ENCODE measurements around the gene RAB1A.
A peak's percentile ranks its signal among the peaks of the same experiment; 100 is the strongest.
"Not testable (repeated sequence)": the region's sequence is repeated elsewhere in the genome, so short reads cannot be mapped to it uniquely, and the experiment has no call there.

Gene RAB1A

DNA sequence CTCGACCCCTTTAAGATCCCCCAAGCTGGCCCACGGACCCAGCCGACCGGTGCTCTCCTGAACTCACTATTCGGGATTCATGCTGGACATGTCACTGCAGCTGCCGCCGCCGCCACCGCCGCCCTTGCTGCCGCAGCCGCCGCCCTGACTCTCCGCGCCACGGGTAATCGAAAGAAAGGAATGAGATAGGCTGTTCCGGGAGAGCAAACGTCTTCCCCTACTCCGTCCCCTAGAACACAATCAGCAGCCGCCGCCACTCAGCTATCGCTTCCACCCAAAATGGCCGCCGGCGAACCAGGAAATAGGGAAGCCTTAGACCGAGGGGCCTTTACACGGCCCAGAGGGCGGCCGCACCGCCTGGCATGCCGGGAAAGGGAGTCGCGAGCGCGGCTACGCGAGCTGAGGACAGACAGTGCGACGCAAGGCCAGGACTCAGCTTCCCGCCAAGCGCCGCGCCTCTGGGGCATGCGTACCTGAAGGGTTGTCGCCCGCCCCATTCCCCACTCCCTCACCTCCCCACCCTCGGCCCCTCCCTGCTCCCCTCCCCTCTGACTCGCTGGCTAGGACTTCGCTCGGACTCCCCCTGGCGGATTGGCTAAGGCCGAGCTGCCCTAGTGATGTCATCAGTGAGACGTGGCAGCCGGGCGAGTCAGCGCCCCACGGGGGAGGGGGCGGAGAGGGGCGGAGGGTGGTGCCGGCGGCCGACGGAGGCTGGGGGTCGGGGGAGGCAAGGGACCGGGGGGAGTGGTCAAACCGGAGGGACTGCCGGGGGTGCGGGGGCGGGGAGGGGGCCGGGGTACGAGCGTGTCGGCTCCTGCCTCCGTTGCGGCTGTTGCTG is at the start of gene RAB1A:
Gene RAB1A (minus strand): TSS at position 281 of the 838 bp plus-strand sequence. CDS start 191 bp downstream, at position 90.
- peak; percentile 100 for DNase-seq (ENCODE audit: low read depth)

DNA sequence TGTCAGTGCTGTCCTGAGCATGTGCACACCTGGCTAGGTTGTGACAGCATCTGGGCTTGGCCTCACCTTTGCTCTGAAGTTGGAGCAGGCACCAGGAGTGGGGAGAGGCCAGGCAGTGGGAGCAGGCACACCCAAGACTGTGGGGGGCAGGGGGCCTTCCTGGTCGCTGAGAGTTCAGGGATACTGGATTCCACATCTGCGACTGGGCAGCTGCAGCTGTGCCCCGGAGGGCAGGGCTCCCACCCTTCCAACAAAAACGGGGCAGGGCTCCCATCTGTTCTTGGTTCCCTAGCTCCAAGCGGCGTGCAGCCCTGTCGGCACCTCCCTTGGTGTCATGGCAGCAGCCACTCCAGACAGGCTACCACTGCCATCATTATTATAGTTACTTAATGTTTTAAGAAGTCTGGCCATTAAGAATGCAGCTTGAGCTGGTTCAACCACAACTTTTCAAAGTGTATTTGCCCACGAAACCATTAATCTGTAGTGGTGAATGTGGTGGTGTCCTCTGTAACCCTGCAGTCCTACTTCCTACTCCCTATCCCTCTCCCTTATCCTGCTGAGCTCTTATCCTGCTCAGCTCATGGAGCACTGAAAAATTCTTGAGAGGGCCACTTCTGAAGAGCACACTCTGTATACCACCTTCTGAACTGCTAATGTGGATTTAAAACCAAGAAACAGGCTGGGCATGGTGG is 48.0 kb upstream of the RAB1A start:
- DNase-seq (ENCODE audit: low read depth), result peak; percentile 45

GRCh38 chr2:65175894-65176530 is 46.1 kb upstream of the RAB1A start:
- peak; percentile 15 for DNase-seq (ENCODE audit: low read depth)

DNA sequence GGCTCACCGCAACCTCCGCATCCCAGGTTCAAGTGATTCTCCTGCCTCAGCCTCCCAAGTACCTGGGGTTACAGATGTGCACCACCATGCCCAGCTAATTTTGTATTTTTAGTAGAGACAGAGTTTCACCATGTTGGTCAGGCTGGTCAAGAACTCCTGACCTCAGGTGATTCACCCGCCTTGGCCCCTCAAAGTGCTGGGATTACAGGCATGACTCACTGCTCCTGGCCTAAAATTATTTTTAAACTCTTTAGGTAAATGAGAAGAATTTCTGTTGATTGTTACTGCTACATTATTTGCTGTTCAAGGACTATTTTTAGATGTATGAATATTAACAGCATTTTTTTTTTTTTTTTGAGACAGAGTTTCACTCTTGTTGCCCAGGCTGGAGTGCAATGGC is 44.1 kb upstream of the RAB1A start:
- DNase-seq (ENCODE audit: low read depth), result peak; percentile 53

- no peak for DNase-seq (ENCODE audit: low read depth)
These were observed 43.3 kb upstream of the RAB1A start for GRCh38 chr2:65172994-65173790.

DNA sequence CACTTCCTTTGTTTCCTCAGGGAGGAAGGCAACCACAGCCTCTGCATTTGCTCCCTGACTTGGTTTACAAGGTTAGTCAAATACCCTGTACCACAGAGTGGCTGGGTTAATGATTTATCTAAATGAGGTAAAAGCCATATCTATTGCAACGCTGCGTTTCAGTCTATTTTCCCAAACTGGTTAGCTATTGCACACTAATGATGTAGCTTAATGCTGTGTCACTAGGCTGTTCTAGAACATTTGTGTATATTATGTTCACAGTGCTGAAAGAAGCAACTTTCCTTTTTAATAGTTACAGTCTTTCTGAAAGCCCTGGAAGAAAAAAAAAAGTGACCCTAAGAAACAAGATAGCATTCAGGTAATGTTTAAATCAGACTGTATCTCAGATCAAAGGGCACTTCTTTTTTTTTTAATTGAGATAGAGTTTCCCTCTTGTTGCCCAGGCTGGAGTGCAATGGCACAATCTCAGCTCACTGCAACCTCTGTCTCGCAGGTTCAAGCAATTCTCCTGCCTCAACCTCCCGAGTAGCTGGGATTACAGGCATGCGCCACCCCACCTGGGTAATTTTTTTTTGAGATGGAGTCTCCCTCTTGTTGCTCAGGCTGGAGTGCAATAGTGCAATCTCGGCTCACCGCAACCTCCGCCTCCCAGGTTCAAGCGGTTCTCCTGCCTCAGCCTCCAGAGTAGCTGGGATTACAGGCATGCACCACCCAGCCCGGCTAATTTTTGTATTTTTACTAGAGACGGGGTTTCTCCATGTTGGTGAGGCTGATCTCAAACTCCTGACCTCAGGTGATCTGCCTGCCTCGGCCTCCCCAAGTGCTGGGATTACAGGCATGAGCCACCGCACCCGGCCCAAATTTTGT is 40.9 kb upstream of the RAB1A start:
- not testable (repeated sequence) for DNase-seq (ENCODE audit: low read depth)

- DNase-seq (ENCODE audit: low read depth), result no peak
These were observed 39.8 kb upstream of the RAB1A start for GRCh38 chr2:65169760-65170136.

- no peak for DNase-seq (ENCODE audit: low read depth)
These were observed 35.7 kb upstream of the RAB1A start for GRCh38 chr2:65165558-65165957.

GRCh38 chr2:65164426-65164891 is 34.6 kb upstream of the RAB1A start:
- no peak for DNase-seq (ENCODE audit: low read depth)

DNA sequence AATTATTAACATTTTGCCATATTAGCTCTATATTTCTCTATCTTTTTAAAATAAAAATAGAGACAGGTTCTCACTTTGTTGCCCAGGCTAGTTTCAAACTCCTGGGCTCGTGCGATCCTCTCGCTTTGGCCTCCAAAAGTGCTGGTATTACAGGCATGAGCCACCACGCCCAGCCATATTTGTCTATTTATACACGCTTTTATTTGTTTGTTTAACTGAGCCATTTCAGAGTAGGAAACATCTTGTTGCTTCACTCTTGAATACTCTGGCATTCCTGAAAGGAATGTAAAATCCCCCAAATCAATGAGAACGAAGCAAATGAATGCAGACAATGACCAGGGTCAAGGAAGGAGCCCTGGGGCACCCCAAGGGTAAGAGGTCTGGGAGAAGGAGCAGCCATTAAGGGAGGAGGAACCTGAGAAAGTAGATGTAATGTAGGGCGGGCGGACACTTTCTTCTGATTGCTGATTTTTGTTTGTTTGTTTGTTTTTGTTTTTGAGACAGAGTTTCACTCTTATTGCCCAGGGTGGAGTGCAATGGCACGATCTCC is 31.7 kb upstream of the RAB1A start:
- DNase-seq (ENCODE audit: low read depth), result no peak

GRCh38 chr2:65159906-65160305 is 30.0 kb upstream of the RAB1A start:
- no peak for DNase-seq (ENCODE audit: low read depth)

DNA sequence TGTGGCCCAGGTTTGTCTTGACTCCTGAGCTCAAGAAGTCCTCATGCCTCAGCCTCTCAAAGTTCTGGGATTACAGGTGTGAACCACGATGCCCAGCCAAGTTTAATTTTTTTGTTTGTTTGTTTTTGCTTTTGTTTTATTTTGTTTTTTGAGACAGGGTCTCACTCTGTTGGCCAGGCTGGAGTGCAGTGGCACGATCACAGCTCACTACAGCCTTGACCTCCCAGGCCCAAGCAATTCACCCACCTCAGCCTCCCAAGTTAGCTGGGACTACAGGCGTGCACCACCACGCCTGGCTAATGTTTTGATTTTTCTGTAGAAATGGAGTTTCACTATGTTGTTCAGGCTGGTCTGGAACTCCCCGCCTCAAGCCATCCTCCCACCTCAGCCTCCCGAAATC is 29.4 kb upstream of the RAB1A start:
- no peak for DNase-seq (ENCODE audit: low read depth)

DNA sequence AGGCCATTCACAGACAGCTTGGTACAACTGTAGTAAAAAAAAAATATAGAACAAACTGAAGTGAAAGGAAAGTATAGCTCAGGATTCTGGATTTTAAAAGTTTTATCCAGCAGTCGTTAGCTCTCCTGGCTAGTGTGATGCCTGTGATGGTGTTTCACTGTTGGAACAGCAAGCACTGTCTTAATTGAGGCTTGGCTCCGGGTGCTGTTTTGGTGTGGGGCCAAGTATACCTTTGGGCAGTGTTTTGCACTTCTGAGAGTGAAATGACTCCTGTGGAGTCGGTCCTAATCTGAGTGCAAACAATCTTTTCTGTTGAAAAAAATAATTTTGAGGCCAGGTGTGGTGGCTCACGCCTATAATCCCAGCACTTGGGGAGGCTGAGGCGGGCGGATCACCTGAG is 28.7 kb upstream of the RAB1A start:
- DNase-seq (ENCODE audit: low read depth), result no peak

- peak; percentile 16 for DNase-seq (ENCODE audit: low read depth)
These were observed 27.9 kb upstream of the RAB1A start for GRCh38 chr2:65157856-65158255.

GRCh38 chr2:65156041-65156440 is 26.1 kb upstream of the RAB1A start:
- no peak for DNase-seq (ENCODE audit: low read depth)

DNA sequence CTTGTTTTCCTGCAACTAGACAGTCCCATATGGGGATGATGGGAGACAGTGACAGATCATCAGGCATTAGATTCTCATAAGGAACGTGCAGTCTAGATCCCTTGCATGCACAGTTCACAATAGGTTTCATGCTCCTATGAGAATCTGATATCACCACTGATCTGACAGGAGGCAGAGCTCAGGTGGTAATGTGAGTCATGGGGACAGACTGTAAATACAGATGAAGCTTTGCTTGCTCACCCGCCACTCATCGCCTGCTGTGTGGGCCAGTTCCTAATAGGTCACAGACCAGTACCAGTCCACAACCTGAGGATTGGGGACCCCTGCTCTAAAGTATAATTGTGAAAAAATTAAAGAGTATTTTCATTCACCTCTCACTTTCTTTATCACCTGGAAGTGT is 23.6 kb upstream of the RAB1A start:
- peak; percentile 9 for DNase-seq (ENCODE audit: low read depth)

DNA sequence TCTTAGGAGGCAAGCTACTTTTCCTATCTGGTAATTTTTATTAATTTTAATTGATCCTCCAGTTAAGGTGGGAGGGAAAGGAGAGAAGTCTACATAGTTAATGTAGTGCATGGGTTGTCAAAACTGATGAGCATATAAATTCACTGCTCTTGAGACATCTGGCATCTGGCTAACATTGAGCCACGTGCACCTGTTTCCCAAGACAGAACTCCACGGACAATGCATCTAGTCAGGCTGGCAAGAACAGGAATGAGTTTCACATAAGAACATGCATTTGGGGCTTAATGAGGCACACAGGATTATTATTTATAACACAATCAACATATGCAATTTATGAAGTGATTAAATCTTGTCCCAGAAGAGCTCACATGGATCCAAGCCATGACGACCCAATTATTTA is 16.2 kb upstream of the RAB1A start:
- no peak for DNase-seq (ENCODE audit: low read depth)

DNA sequence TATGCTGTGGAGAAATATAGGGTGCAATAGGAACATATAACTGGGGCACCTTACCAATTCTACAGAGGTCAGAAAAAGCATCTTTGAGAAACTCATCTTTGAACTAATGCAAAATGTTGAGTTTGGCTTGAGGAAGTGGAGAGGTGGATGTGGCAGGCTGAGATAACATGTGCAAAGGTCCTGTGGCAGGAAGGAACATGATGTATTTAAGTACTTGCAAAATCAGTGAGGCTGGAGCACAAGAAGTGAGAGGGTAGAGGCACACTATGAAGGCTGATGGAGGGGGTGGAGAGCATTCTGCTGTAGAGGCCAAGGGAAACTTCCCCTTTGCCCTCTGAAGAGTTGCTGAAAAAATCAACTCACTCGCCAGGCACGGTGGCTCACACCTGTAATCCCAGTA is 14.7 kb upstream of the RAB1A start:
- DNase-seq (ENCODE audit: low read depth), result no peak

DNA sequence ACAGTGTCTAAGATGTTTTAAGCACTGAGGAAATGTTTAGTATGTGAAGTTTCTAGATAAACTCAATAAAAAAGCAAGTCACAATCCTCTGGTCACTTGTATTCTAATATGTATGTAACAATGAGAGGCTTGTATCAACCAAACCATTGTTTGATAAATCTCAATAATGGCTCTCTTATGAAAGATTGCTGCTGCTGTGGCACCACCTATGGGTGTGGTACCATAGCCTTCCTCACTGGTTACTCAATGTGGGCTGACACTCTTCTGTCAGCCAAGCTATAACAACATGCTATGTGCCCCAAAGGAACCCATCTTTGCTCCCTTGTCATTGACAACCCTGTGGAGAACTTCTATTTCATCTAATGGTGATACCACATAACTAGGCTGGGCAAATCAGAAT is 12.6 kb upstream of the RAB1A start:
- DNase-seq (ENCODE audit: low read depth), result no peak

GRCh38 chr2:65137197-65137775 is 7.4 kb upstream of the RAB1A start:
- DNase-seq (ENCODE audit: low read depth), result peak; percentile 40
